Kidney (tissue), 14 donors: ENCODE data around the gene PLA2G2D. TPM values are rescaled to one million over a fixed set of nuclear protein-coding genes. Genes with fewer than 3 reads are reported as not detected.

Experiments used
- DNase-seq, 5 donors: peaks; one replicate each; pipeline ENCODE4 v3.0.0-alpha.2; 2013 to 2020
- FAIRE-seq: peaks from 2 replicates; lab custom pipeline; 2012; peaks lifted over from hg19 to GRCh38; lab: Jason Lieb, UNC
- H3K27ac ChIP-seq, 2 donors: one replicate each; pipeline ENCODE4 v1.7.0; 2013; ENCODE audit warnings: low read depth in 2 of 2, low read length in 2 of 2, inconsistent platforms in 1 of 2
- H3K27me3 ChIP-seq: one replicate; pipeline ENCODE4 v1.7.1; 2013; ENCODE audit warnings: low read length, inconsistent platforms; ENCODE audit not compliant: control insufficient read depth, insufficient read depth
- H3K36me3 ChIP-seq, 3 donors: one replicate each; pipeline versions ENCODE4 v1.7.0 to v1.7.1; 2013; ENCODE audit warnings: low read length in 3 of 3, control low read depth in 1 of 3, inconsistent platforms in 1 of 3; ENCODE audit not compliant: insufficient read depth in 3 of 3, control insufficient read depth in 2 of 3
- H3K4me1 ChIP-seq, 3 donors: one replicate each; pipeline versions ENCODE4 v1.7.0 to v1.7.1; 2013; ENCODE audit warnings: low read length in 3 of 3, inconsistent platforms in 1 of 3, low read depth in 1 of 3; ENCODE audit not compliant: control insufficient read depth in 2 of 3, insufficient read depth in 2 of 3
- H3K4me3 ChIP-seq, 3 donors: one replicate each; pipeline versions ENCODE4 v1.7.0 to v1.8.1; 2013; ENCODE audit warnings: low read length in 3 of 3, control low read depth in 1 of 3, inconsistent platforms in 1 of 3
- H3K9ac ChIP-seq, 3 donors: one replicate each; pipeline versions ENCODE4 v1.7.0 to v1.7.1; 2013; ENCODE audit warnings: low read length in 3 of 3, control low read depth in 1 of 3, inconsistent platforms in 1 of 3
- H3K9me3 ChIP-seq, 3 donors: one replicate each; pipeline versions ENCODE4 v1.7.0 to v1.7.1; 2013; ENCODE audit warnings: low read length in 3 of 3, control low read depth in 1 of 3, inconsistent platforms in 1 of 3; ENCODE audit not compliant: control insufficient read depth in 2 of 3, insufficient read depth in 1 of 3
- CTCF ChIP-seq: IDR thresholded peaks from 3 replicates; pipeline ENCODE4 v1.5.1; 2012; ENCODE audit warnings: mild to moderate bottlenecking, moderate library complexity, borderline replicate concordance; ENCODE audit not compliant: insufficient read depth; ENCODE audit errors: extremely low read depth
- intact Hi-C: fragments of 100-400 bp; cut with DNase I; formaldehyde crosslinking; loops from one replicate; pipeline ENCODE4 v1.11.1; 2022
- polyA plus RNA-seq: library from polyadenylated mRNA; stranded (reverse); fragments of 350-450 nt; fragmentation: Illumina TruSeq; extraction: RNeasy Lipid Tissue Mini Kit (QIAGEN cat#74804); gene quantifications from one replicate; pipeline ENCODE4 v1.2.3, GENCODE V29; 2014; ENCODE audit warnings: low read depth, low replicate concordance; ENCODE audit not compliant: insufficient read depth
- total RNA-seq: library from RNA; stranded (reverse); fragmentation: NEBNext Ultra II Directional; extraction: Animal tissue kit (Norgen Biotek cat#: 25700); gene quantifications from one replicate; pipeline ENCODE4 v1.2.1, GENCODE V29; 2021
- donor health status: control.
- donor health status: control.
- donor health status: control.
- donor health status: control.
- donor health status: control.
- donor health status: DM: yes; HTN: yes; CAD: no.
- donor health status: Normal renal cell carcinoma (clear cell type).

Gene PLA2G2D
- total and polyA plus RNA-seq, 2 donors from 2014 or later, result 1.1 TPM; not detected in 1

GRCh38 chr1:20166051-20166450, 46.7 kb upstream of the PLA2G2D start:
- H3K27me3 ChIP-seq, result no peaks in the 10 kb centered on the region
- no peak for TF ChIP-seq CTCF
- no peak overlapping the region for H3K4me3 ChIP-seq
- H3K9me3 ChIP-seq, result no peaks in the 10 kb centered on the region
- intact Hi-C loops, result no loop called here
- H3K9ac ChIP-seq, result no peak overlapping the region
- DNase-seq (peak; percentile 60 to 70 (median 69)), FAIRE-seq (no peak)
- H3K27ac ChIP-seq, result no peak overlapping the region
- peaks cover 0 to 5% (median 0%) of the 10 kb centered on the region in 3 donors for H3K4me1 ChIP-seq
- no peaks in the 10 kb centered on the region for H3K36me3 ChIP-seq

DNA sequence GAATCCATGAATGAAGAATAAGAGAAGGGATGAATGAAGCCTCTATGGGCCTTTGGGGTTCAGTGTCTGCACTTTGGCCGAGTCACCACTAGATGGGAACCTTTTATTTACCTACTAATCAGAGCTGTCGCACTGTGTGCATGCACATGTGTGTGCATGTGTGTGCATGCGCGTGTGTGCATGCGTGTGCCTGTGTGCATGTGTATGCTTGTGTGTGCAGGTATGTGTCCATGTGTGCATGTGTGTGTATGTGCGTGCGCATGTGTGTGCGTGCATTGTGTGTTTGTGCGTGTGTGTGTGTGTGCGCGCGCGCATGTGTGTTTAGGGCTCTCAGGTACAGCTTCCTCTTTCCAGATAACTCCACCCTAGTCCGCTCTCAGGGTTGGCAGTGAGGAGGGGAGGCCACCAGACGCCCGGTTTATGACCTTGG, 46.2 kb upstream of the PLA2G2D start:
- no peak for TF ChIP-seq CTCF
- no peak for FAIRE-seq
- intact Hi-C loops, result no loop called here
- no peak overlapping the region for H3K27ac ChIP-seq
- no peak overlapping the region for H3K4me3 ChIP-seq
- H3K4me1 ChIP-seq, result peaks cover 0 to 5% (median 0%) of the 10 kb centered on the region in 3 donors
- H3K9me3 ChIP-seq, result peaks cover 0 to 3% (median 0%) of the 10 kb centered on the region in 3 donors
- no peaks in the 10 kb centered on the region for H3K27me3 ChIP-seq
- no peaks in the 10 kb centered on the region for H3K36me3 ChIP-seq
- DNase-seq, result peak in 1 of 5 donors; percentile 29
- no peak overlapping the region for H3K9ac ChIP-seq

GRCh38 chr1:20164694-20165202, 45.4 kb upstream of the PLA2G2D start:
- H3K27me3 ChIP-seq, result no peaks in the 10 kb centered on the region
- peaks cover 0 to 11% (median 2%) of the 10 kb centered on the region in 3 donors for H3K9me3 ChIP-seq
- H3K4me1 ChIP-seq, result peaks cover 0 to 5% (median 0%) of the 10 kb centered on the region in 3 donors
- H3K4me3 ChIP-seq, result no peak overlapping the region
- no peak for TF ChIP-seq CTCF
- intact Hi-C loops, result no loop called here
- DNase-seq, result peak in 2 of 5 donors; percentile 46 to 65
- H3K27ac ChIP-seq, result no peak overlapping the region
- H3K36me3 ChIP-seq, result no peaks in the 10 kb centered on the region
- no peak for FAIRE-seq
- H3K9ac ChIP-seq, result no peak overlapping the region
